H1 (cell line): ENCODE results near the gene MYO3A. TPM values are rescaled to one million over a fixed set of nuclear protein-coding genes. Genes with fewer than 3 reads are reported as not detected.

Experiments used
- CTCF ChIA-PET: fragments of 300-600 bp; sonication (Branson Sonifier 250); formaldehyde crosslinking; loops from one replicate; lab custom pipeline; 2021; ENCODE audit not compliant: partially characterized antibody; lab: Charles Lee
- POLR2A ChIA-PET: fragments of 300-600 bp; sonication (Branson Sonifier 250); formaldehyde crosslinking; loops from one replicate; lab custom pipeline; 2021; ENCODE audit warnings: inconsistent platforms; ENCODE audit not compliant: partially characterized antibody; lab: Charles Lee
- DNase-seq, 2 experiments: peaks; one replicate each; pipeline versions ENCODE4 v3.0.0 to v3.0.0-alpha.2; 2010 to 2022; ENCODE audit warnings: low spot score in 2 of 2, low read depth in 1 of 2, mixed read lengths in 1 of 2
- FAIRE-seq: peaks from 2 replicates; lab custom pipeline; 2011; peaks lifted over from hg19 to GRCh38; lab: Jason Lieb, UNC
- H2AFZ ChIP-seq: 2 replicates; pipeline ENCODE4 v1.8.1; 2012; ENCODE audit warnings: low read length, inconsistent platforms
- H2AK5ac ChIP-seq: 2 replicates; pipeline ENCODE4 v1.6.1; 2013; ENCODE audit warnings: low read depth, low read length
- H2BK120ac ChIP-seq: replicated peaks from 2 replicates; pipeline ENCODE3; 2013; ENCODE audit warnings: low read depth, low read length, inconsistent platforms
- H2BK12ac ChIP-seq: 2 replicates; pipeline ENCODE4 v1.6.1; 2013; ENCODE audit warnings: low read depth, low read length
- H2BK15ac ChIP-seq: 2 replicates; pipeline ENCODE4 v1.6.1; 2013; ENCODE audit warnings: low read length
- H2BK20ac ChIP-seq: 2 replicates; pipeline ENCODE4 v1.6.1; 2013; ENCODE audit warnings: low read length
- H2BK5ac ChIP-seq: 2 replicates; pipeline ENCODE4 v1.6.1; 2013; ENCODE audit warnings: low read depth, low read length
- H3K14ac ChIP-seq: 2 replicates; pipeline ENCODE4 v1.6.1; 2013; ENCODE audit warnings: inconsistent platforms; ENCODE audit not compliant: insufficient read length
- H3K18ac ChIP-seq: 2 replicates; pipeline ENCODE4 v1.6.1; 2013; ENCODE audit warnings: low read length; ENCODE audit errors: extremely low read depth
- H3K23ac ChIP-seq: 2 replicates; pipeline ENCODE4 v1.6.1; 2013; ENCODE audit warnings: inconsistent platforms; ENCODE audit not compliant: insufficient read length
- H3K23me2 ChIP-seq: 2 replicates; pipeline ENCODE4 v1.6.1; 2013; ENCODE audit warnings: low read depth, low read length
- H3K27ac ChIP-seq: 2 replicates; pipeline ENCODE4 v1.6.1; 2011; ENCODE audit warnings: low read depth, low read length, inconsistent platforms
- H3K27me3 ChIP-seq, 4 experiments: replicated peaks in 1 of 4; 1 replicate in 1 of 4; 2 replicates in 3 of 4; pipeline versions ENCODE4 v1.6.1 to v1.8.1; 2011 to 2013; ENCODE audit warnings: low read length in 3 of 4, mild to moderate bottlenecking in 3 of 4, inconsistent platforms in 2 of 4, mixed read lengths in 2 of 4, moderate library complexity in 1 of 4; ENCODE audit not compliant: control insufficient read depth in 3 of 4, insufficient read depth in 3 of 4; ENCODE audit errors: extremely low read depth in 1 of 4
- H3K36me3 ChIP-seq, 4 experiments: 2 replicates each; pipeline versions ENCODE4 v1.6.1 to v1.8.1; 2011 to 2013; ENCODE audit warnings: mild to moderate bottlenecking in 4 of 4, low read length in 3 of 4, moderate library complexity in 2 of 4, control low read depth in 1 of 4, inconsistent platforms in 1 of 4; ENCODE audit not compliant: insufficient read depth in 4 of 4, control insufficient read depth in 2 of 4
- H3K4ac ChIP-seq: replicated peaks from 2 replicates; pipeline ENCODE3; 2013; ENCODE audit warnings: low read length, low read depth, mixed read lengths, inconsistent platforms; ENCODE audit not compliant: insufficient read length
- H3K4me1 ChIP-seq, 4 experiments: replicated peaks in 1 of 4; 1 replicate in 1 of 4; 2 replicates in 3 of 4; pipeline versions ENCODE4 v1.6.1 to v1.8.1; 2011 to 2013; ENCODE audit warnings: low read length in 3 of 4, inconsistent platforms in 2 of 4, mixed read lengths in 1 of 4; ENCODE audit not compliant: insufficient read depth in 4 of 4, control insufficient read depth in 3 of 4
- H3K4me2 ChIP-seq, 2 experiments: 2 replicates each; pipeline versions ENCODE4 v1.6.1 to v1.8.1; 2011 to 2013; ENCODE audit warnings: low read depth in 2 of 2, low read length in 2 of 2, control low read depth in 1 of 2, inconsistent platforms in 1 of 2, mild to moderate bottlenecking in 1 of 2; ENCODE audit not compliant: insufficient read depth in 1 of 2
- H3K4me3 ChIP-seq, 4 experiments: fragments of 200-600, 300-600 bp in 1 of 4; sonication (generic), shearing (Covaris generic), sonication (Bioruptor Twin) in 1 of 4; 2 replicates each; pipeline versions ENCODE4 v1.5.1 to v1.8.1; 2011 to 2016; ENCODE audit warnings: low read length in 4 of 4, low read depth in 3 of 4, control low read depth in 2 of 4, inconsistent platforms in 2 of 4, mild to moderate bottlenecking in 2 of 4, mixed read lengths in 1 of 4, moderate library complexity in 1 of 4; ENCODE audit not compliant: insufficient read depth in 2 of 4; ENCODE audit errors: extremely low read depth in 1 of 4
- H3K56ac ChIP-seq: replicated peaks from 2 replicates; pipeline ENCODE3; 2013; ENCODE audit warnings: low read depth, mild to moderate bottlenecking, mixed read lengths, low read length, inconsistent platforms; ENCODE audit not compliant: insufficient read length
- H3K79me1 ChIP-seq: 2 replicates; pipeline ENCODE4 v1.6.1; 2013; ENCODE audit warnings: low read depth, low read length, control low read depth
- H3K79me2 ChIP-seq, 2 experiments: 2 replicates each; pipeline versions ENCODE4 v1.6.1 to v1.8.1; 2012 to 2013; ENCODE audit warnings: low read length in 2 of 2, mild to moderate bottlenecking in 2 of 2, inconsistent platforms in 1 of 2; ENCODE audit not compliant: insufficient read depth in 2 of 2, control insufficient read depth in 1 of 2
- H3K9ac ChIP-seq, 4 experiments: replicated peaks in 1 of 4; 1 replicate in 1 of 4; 2 replicates in 3 of 4; pipeline versions ENCODE4 v1.6.1 to v1.8.1; 2011 to 2013; ENCODE audit warnings: low read depth in 3 of 4, low read length in 3 of 4, control low read depth in 2 of 4, mild to moderate bottlenecking in 2 of 4, moderate library complexity in 2 of 4, inconsistent platforms in 1 of 4; ENCODE audit errors: extremely low read depth in 1 of 4
- H3K9me3 ChIP-seq, 2 experiments: 2 replicates each; pipeline versions ENCODE4 v1.6.1 to v1.8.1; 2012 to 2013; ENCODE audit warnings: mild to moderate bottlenecking in 2 of 2, moderate library complexity in 2 of 2, control low read depth in 1 of 2, inconsistent platforms in 1 of 2, low read depth in 1 of 2, low read length in 1 of 2, mixed read lengths in 1 of 2; ENCODE audit not compliant: insufficient read depth in 2 of 2
- H4K20me1 ChIP-seq, 2 experiments: replicated peaks in 1 of 2; 2 replicates each; pipeline versions ENCODE3 to v1.8.1; 2011 to 2013; ENCODE audit warnings: inconsistent platforms in 2 of 2, low read length in 2 of 2, mild to moderate bottlenecking in 1 of 2; ENCODE audit not compliant: insufficient read depth in 2 of 2, control insufficient read depth in 1 of 2
- H4K5ac ChIP-seq: 2 replicates; pipeline ENCODE4 v1.6.1; 2013; ENCODE audit warnings: low read length, low read depth, mixed read lengths, inconsistent platforms; ENCODE audit not compliant: insufficient read length
- H4K8ac ChIP-seq: 2 replicates; pipeline ENCODE4 v1.8.0; 2013; ENCODE audit warnings: mild to moderate bottlenecking, moderate library complexity, low read length, inconsistent platforms; ENCODE audit not compliant: insufficient read depth; ENCODE audit errors: extremely low read depth
- H4K91ac ChIP-seq: replicated peaks from 2 replicates; pipeline ENCODE3; 2013; ENCODE audit warnings: low read length, mixed read lengths, inconsistent platforms; ENCODE audit not compliant: insufficient read length
- ATF3 ChIP-seq: IDR thresholded peaks from 2 replicates; pipeline ENCODE4 v1.6.1; 2011; ENCODE audit warnings: low read depth, mild to moderate bottlenecking, low read length; ENCODE audit not compliant: insufficient read depth
- BACH1 ChIP-seq: IDR thresholded peaks from 2 replicates; pipeline ENCODE4 v1.6.1; 2012; ENCODE audit warnings: low read length, improper control_type of control experiment
- BCL11A ChIP-seq, 2 experiments: IDR thresholded peaks; one replicate each; pipeline ENCODE4 v1.6.1; 2011; ENCODE audit warnings: low read depth in 2 of 2, low read length in 2 of 2, mild to moderate bottlenecking in 2 of 2
- CBX5 ChIP-seq: fragments of 300-800, 300-1000 bp; sonication (generic); IDR thresholded peaks from 2 replicates; pipeline ENCODE4 v1.7.1; 2016; ENCODE audit warnings: antibody characterized with exemption, low read length, low read depth
- GTF2F1 ChIP-seq: IDR thresholded peaks from 2 replicates; pipeline ENCODE4 v1.6.1; 2012; ENCODE audit warnings: low read depth, low read length, improper control_type of control experiment, borderline replicate concordance
- HDAC6 ChIP-seq: IDR thresholded peaks from one replicate; pipeline ENCODE4 v1.7.1; 2012; ENCODE audit warnings: low read depth, mild to moderate bottlenecking, inconsistent platforms, low read length, moderate library complexity
- NRF1 ChIP-seq: IDR thresholded peaks from 2 replicates; pipeline ENCODE4 v1.6.1; 2011; ENCODE audit warnings: mild to moderate bottlenecking, low read depth, low read length, improper control_type of control experiment
- RNF2 ChIP-seq: fragments of 200-900, 300-1000 bp; sonication (generic); IDR thresholded peaks from 2 replicates; pipeline ENCODE4 v1.7.1; 2016; ENCODE audit warnings: borderline replicate concordance, low read depth, mild to moderate bottlenecking, antibody characterized with exemption, low read length; ENCODE audit not compliant: poor library complexity, severe bottlenecking; ENCODE audit errors: missing control alignments
- SIX5 ChIP-seq: IDR thresholded peaks from 2 replicates; pipeline ENCODE4 v1.6.1; 2011; ENCODE audit warnings: mild to moderate bottlenecking, low read depth, low read length
- SP1 ChIP-seq: IDR thresholded peaks from 2 replicates; pipeline ENCODE4 v1.6.1; 2011; ENCODE audit warnings: low read depth, low read length
- SP2 ChIP-seq: IDR thresholded peaks from 2 replicates; pipeline ENCODE4 v1.6.1; 2012; ENCODE audit warnings: mild to moderate bottlenecking, low read length, inconsistent platforms
- WGBS, 2 experiments: shearing (Covaris generic) in 1 of 2; methylation state at CpG; one replicate each; pipeline versions ENCODE4 v1.1.6 to v1.1.7; 2013 to 2015; ENCODE audit warnings: low lambda C conversion rate in 2 of 2, mixed read lengths in 2 of 2, inconsistent platforms in 1 of 2, low coverage in 1 of 2, missing lambda C conversion rate in 1 of 2; ENCODE audit not compliant: insufficient replicate concordance in 2 of 2, insufficient coverage in 1 of 2, insufficient read length in 1 of 2; ENCODE audit errors: extremely low coverage in 1 of 2, missing lambda C conversion rate in 1 of 2; 5-methylcytosine and 5-hydroxymethylcytosine counted together
- polyA plus RNA-seq, 7 experiments: library from polyadenylated mRNA; depleted of rRNA in 3 of 7; stranded (reverse) in 5 of 7; unstranded in 2 of 7; fragments of >200 nt in 5 of 7; fragments of 200-250 nt in 2 of 7; gene quantifications; 1 replicate in 5 of 7; 2 replicates in 1 of 7; 4 replicates in 1 of 7; pipeline versions ENCODE4 v1.2.1 to v1.2.3, GENCODE V29; 2011 to 2013; ENCODE audit warnings: missing spikeins in 2 of 7, mixed read lengths in 2 of 7
- total RNA-seq: library from RNA; stranded (reverse); fragmentation: NEBNext Ultra II Directional; extraction: Animal tissue kit (Norgen Biotek cat#: 25700); gene quantifications from 2 replicates; pipeline ENCODE4 v1.2.1, GENCODE V29; 2021
- TF ChIP-seq, protein P1 (sequence below): IDR thresholded peaks from 2 replicates; pipeline ENCODE4 v1.6.1; 2012; ENCODE audit warnings: inconsistent platforms
- TF ChIP-seq, protein P2 (sequence below): IDR thresholded peaks from 2 replicates; pipeline ENCODE4 v1.6.1; 2011; ENCODE audit warnings: low read length, improper control_type of control experiment

Gene MYO3A
- total and polyA plus RNA-seq, 2 of the 8 experiments (the other 6 are each of a cell fraction or from before 2014, with no cell fraction given): 3.9 to 5.3 TPM

DNA sequence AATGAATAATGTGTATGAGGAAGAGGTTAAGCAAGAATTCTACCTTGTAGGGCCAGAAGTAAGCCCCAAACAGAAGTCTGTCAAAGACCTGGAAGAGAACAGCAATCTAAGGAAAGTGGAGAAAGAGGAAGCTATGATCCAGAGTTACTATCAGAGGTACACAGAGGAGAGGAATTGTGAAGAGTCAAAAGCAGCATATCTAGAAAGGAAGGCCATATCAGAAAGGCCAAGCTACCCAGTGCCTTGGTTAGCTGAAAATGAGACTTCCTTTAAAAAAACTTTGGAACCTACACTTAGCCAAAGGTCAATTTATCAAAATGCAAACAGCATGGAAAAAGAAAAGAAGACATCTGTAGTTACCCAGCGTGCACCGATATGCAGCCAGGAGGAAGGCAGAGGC, 239.8 kb downstream of the MYO3A start:
- Histone ChIP-seq H3K9ac (no peak overlapping the region), H4K20me1 (no peaks in the 10 kb centered on the region), H3K23me2 (no peaks in the 10 kb centered on the region), H3K36me3 (no peaks in the 10 kb centered on the region), H3K14ac (no peak overlapping the region), H3K4me3 (no peak overlapping the region), H3K79me2 (no peaks in the 10 kb centered on the region), H3K4me2 (no peak overlapping the region), H2AK5ac (no peak overlapping the region), H3K27ac (no peak overlapping the region), H2BK120ac (no peak overlapping the region), H4K8ac (no peak overlapping the region), H4K5ac (no peak overlapping the region), H4K91ac (no peak overlapping the region), H3K79me1 (no peaks in the 10 kb centered on the region), H3K18ac (no peak overlapping the region), H3K4ac (no peak overlapping the region), H2BK5ac (no peak overlapping the region), H3K23ac (no peak overlapping the region), H2AFZ (no peak overlapping the region), H3K9me3 (no peaks in the 10 kb centered on the region), H2BK12ac (no peak overlapping the region), H3K56ac (no peak overlapping the region), H3K27me3 (no peaks in the 10 kb centered on the region), H2BK20ac (no peak overlapping the region), H3K4me1 (peaks cover 0 to 14% (median 6%) of the 10 kb centered on the region in 4 experiments; a peak in 5 of 7 replicates), H2BK15ac (no peak overlapping the region)
- FAIRE-seq (no peak), DNase-seq (no peak)
- WGBS, 2 experiments: 100% methylated on average over 1 of the region's 2 CpGs; no CpG with 5 or more reads in 1 of the 2 experiments
- ChIA-PET CTCF (no interaction called here), POLR2A (no interaction called here)
- no peak for TF ChIP-seq NRF1
- TF ChIP-seq GTF2F1: no peak
- TF ChIP-seq HDAC6: no peak
- no peak for TF ChIP-seq BACH1
- TF ChIP-seq SP1: no peak
- TF ChIP-seq, protein P1, sequence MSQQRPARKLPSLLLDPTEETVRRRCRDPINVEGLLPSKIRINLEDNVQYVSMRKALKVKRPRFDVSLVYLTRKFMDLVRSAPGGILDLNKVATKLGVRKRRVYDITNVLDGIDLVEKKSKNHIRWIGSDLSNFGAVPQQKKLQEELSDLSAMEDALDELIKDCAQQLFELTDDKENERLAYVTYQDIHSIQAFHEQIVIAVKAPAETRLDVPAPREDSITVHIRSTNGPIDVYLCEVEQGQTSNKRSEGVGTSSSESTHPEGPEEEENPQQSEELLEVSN: no peak
- TF ChIP-seq, protein P2, sequence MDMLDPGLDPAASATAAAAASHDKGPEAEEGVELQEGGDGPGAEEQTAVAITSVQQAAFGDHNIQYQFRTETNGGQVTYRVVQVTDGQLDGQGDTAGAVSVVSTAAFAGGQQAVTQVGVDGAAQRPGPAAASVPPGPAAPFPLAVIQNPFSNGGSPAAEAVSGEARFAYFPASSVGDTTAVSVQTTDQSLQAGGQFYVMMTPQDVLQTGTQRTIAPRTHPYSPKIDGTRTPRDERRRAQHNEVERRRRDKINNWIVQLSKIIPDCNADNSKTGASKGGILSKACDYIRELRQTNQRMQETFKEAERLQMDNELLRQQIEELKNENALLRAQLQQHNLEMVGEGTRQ: no peak
- TF ChIP-seq SIX5: no peak
- no peak for TF ChIP-seq ATF3
- no peak for TF ChIP-seq CBX5
- no peak for TF ChIP-seq BCL11A (IDR thresholded peaks at IDR 0.05; ENCODE audit: low read depth in 2 of 2, low read length in 2 of 2)
- no peak for TF ChIP-seq SP2
- TF ChIP-seq RNF2: no peak
